ENCODE data around the gene LAMTOR2.
"Not testable (repeated sequence)": the region's sequence is repeated elsewhere in the genome, so short reads cannot be mapped to it uniquely, and the experiment has no call there.

LAMTOR2 gene

GRCh38 chr1:156069490-156070455, 15.2 kb downstream of the LAMTOR2 start:
- Histone ChIP-seq H3K9me3 (ENCODE audit: insufficient read depth, low read length) (no peaks in the 10 kb centered on the region), H3K9me2 (replicated peaks; ENCODE audit: insufficient read depth, low read length) (no peaks in the 10 kb centered on the region), H4K20me1 (ENCODE audit: low read depth, low read length) (no peaks in the 10 kb centered on the region), H3K27me3 (ENCODE audit: low read length) (no peaks in the 10 kb centered on the region), H3K79me2 (ENCODE audit: insufficient read depth, low read length) (no peaks in the 10 kb centered on the region), H3K36me3 (ENCODE audit: low read length) (no peaks in the 10 kb centered on the region), H3K9ac (ENCODE audit: low read length) (no peak overlapping the region), H3F3A (ENCODE audit: insufficient read depth) (no peaks in the 10 kb centered on the region), H3K27ac (ENCODE audit: low read depth, low read length) (no peak overlapping the region), H2AFZ (ENCODE audit: low read depth, low read length, severe bottlenecking) (no peak overlapping the region), H3K4me2 (ENCODE audit: low read depth, low read length, poor library complexity, severe bottlenecking) (no peak overlapping the region), H3K4me3 (ENCODE audit: insufficient read depth, low read length, poor library complexity, severe bottlenecking) (no peak overlapping the region)
- TF ChIP-seq CTCF (IDR thresholded peaks at IDR 0.05; ENCODE audit: insufficient read depth, low read length, poor library complexity, severe bottlenecking): no peak

GRCh38 chr1:156070548-156070947, 16.0 kb downstream of the LAMTOR2 start:
- TF ChIP-seq CTCF (IDR thresholded peaks at IDR 0.05; ENCODE audit: insufficient read depth, low read length, poor library complexity, severe bottlenecking) (no peak), EZH2phosphoT487 (conservative IDR thresholded peaks at IDR 0.05; ENCODE audit: low read length) (no peak)
- no peak overlapping the region for H3K9ac ChIP-seq (ENCODE audit: low read length)
- H3K27ac ChIP-seq (ENCODE audit: low read depth, low read length): no peak overlapping the region
- H2AFZ ChIP-seq (ENCODE audit: low read depth, low read length, severe bottlenecking): no peak overlapping the region
- H3K9me2 ChIP-seq (replicated peaks; ENCODE audit: insufficient read depth, low read length): no peaks in the 10 kb centered on the region
- H3K36me3 ChIP-seq (ENCODE audit: low read length): no peaks in the 10 kb centered on the region
- no peaks in the 10 kb centered on the region for H3K27me3 ChIP-seq (ENCODE audit: low read length)
- H3K4me3 ChIP-seq (ENCODE audit: insufficient read depth, low read length, poor library complexity, severe bottlenecking): no peak overlapping the region
- H3K79me2 ChIP-seq (ENCODE audit: insufficient read depth, low read length): no peaks in the 10 kb centered on the region
- no peak overlapping the region for H3K4me2 ChIP-seq (ENCODE audit: low read depth, low read length, poor library complexity, severe bottlenecking)
- H3K9me3 ChIP-seq (ENCODE audit: insufficient read depth, low read length): no peaks in the 10 kb centered on the region
- no peaks in the 10 kb centered on the region for H3F3A ChIP-seq (ENCODE audit: insufficient read depth)
- no peaks in the 10 kb centered on the region for H4K20me1 ChIP-seq (ENCODE audit: low read depth, low read length)

GRCh38 chr1:156071332-156071816, 16.8 kb downstream of the LAMTOR2 start:
- not testable (repeated sequence) for H3K27ac ChIP-seq (ENCODE audit: low read depth, low read length); H3K4me2 ChIP-seq (ENCODE audit: low read depth, low read length, poor library complexity, severe bottlenecking); H3K79me2 ChIP-seq (ENCODE audit: insufficient read depth, low read length)

GRCh38 chr1:156072251-156072650, 17.7 kb downstream of the LAMTOR2 start:
- H3K36me3 ChIP-seq (ENCODE audit: low read length): no peaks in the 10 kb centered on the region
- no peaks in the 10 kb centered on the region for H4K20me1 ChIP-seq (ENCODE audit: low read depth, low read length)
- H3K9me3 ChIP-seq (ENCODE audit: insufficient read depth, low read length): no peaks in the 10 kb centered on the region
- no peak overlapping the region for H3K27ac ChIP-seq (ENCODE audit: low read depth, low read length)
- H3K27me3 ChIP-seq (ENCODE audit: low read length): no peaks in the 10 kb centered on the region
- no peaks in the 10 kb centered on the region for H3K79me2 ChIP-seq (ENCODE audit: insufficient read depth, low read length)
- no peaks in the 10 kb centered on the region for H3K9me2 ChIP-seq (replicated peaks; ENCODE audit: insufficient read depth, low read length)
- H2AFZ ChIP-seq (ENCODE audit: low read depth, low read length, severe bottlenecking): no peak overlapping the region
- no peak overlapping the region for H3K4me2 ChIP-seq (ENCODE audit: low read depth, low read length, poor library complexity, severe bottlenecking)
- TF ChIP-seq EZH2phosphoT487 (conservative IDR thresholded peaks at IDR 0.05; ENCODE audit: low read length): no peak
- no peak for TF ChIP-seq CTCF (IDR thresholded peaks at IDR 0.05; ENCODE audit: insufficient read depth, low read length, poor library complexity, severe bottlenecking)
- no peak overlapping the region for H3K4me3 ChIP-seq (ENCODE audit: insufficient read depth, low read length, poor library complexity, severe bottlenecking)
- H3F3A ChIP-seq (ENCODE audit: insufficient read depth): no peaks in the 10 kb centered on the region
- no peak overlapping the region for H3K9ac ChIP-seq (ENCODE audit: low read length)

More at GRCh38 chr1:156071332-156071816, 16.8 kb downstream of the LAMTOR2 start:
- not testable (repeated sequence) for H2AFZ ChIP-seq (ENCODE audit: low read depth, low read length, severe bottlenecking); H3F3A ChIP-seq (ENCODE audit: insufficient read depth); H3K9ac ChIP-seq (ENCODE audit: low read length); H3K4me3 ChIP-seq (ENCODE audit: insufficient read depth, low read length, poor library complexity, severe bottlenecking); H3K36me3 ChIP-seq (ENCODE audit: low read length); H3K9me2 ChIP-seq (replicated peaks; ENCODE audit: insufficient read depth, low read length); H3K27me3 ChIP-seq (ENCODE audit: low read length); H3K9me3 ChIP-seq (ENCODE audit: insufficient read depth, low read length); H4K20me1 ChIP-seq (ENCODE audit: low read depth, low read length)

Data from SU-DHL-6 (cell line).